Testis (tissue), 3 donors: ENCODE data around the gene SRGAP1. TPM values are rescaled to one million over a fixed set of nuclear protein-coding genes. Genes with fewer than 3 reads are reported as not detected.

Experiments
- DNase-seq: peaks from one replicate; pipeline ENCODE4 v3.0.0-alpha.2; 2019
- H3K27ac ChIP-seq, 2 donors: fragments of 200-600 bp; sonication (generic); one replicate each; pipeline ENCODE4 v1.5.1; 2019
- H3K27me3 ChIP-seq: fragments of 200-600 bp; sonication (generic); one replicate; pipeline ENCODE4 v1.5.1; 2019
- H3K36me3 ChIP-seq: fragments of 200-600 bp; sonication (generic); one replicate; pipeline ENCODE4 v1.5.1; 2017; ENCODE audit warnings: low read depth; ENCODE audit errors: missing control alignments
- H3K4me1 ChIP-seq: fragments of 200-600 bp; sonication (generic); one replicate; pipeline ENCODE4 v1.5.1; 2019
- H3K4me3 ChIP-seq, 2 donors: fragments of 200-600 bp; sonication (generic); one replicate each; pipeline ENCODE4 v1.5.1; 2017 to 2019
- H3K9me3 ChIP-seq: fragments of 200-600 bp; sonication (generic); one replicate; pipeline ENCODE4 v1.5.1; 2017
- POLR2A ChIP-seq: fragments of 450-650 bp; IDR thresholded peaks from one replicate; pipeline ENCODE4 v1.6.1; 2017; ENCODE audit warnings: antibody characterized with exemption, mild to moderate bottlenecking, moderate library complexity
- WGBS, 2 donors: methylation state at CpG; one replicate each; pipeline ENCODE4 v1.1.5; 2018; 5-methylcytosine and 5-hydroxymethylcytosine counted together
- intact Hi-C: fragments of 100-400 bp; cut with DNase I; formaldehyde crosslinking; loops from one replicate; pipeline ENCODE4 v1.15.1; 2023; ENCODE audit warnings: low total_unique reads
- polyA plus RNA-seq: library from polyadenylated mRNA; stranded (reverse); fragments of 350-450 nt; fragmentation: Illumina TruSeq; extraction: RNeasy Lipid Tissue Mini Kit (QIAGEN cat#74804); gene quantifications from one replicate; pipeline ENCODE4 v1.2.3, GENCODE V29; 2014; ENCODE audit warnings: low read depth, low replicate concordance; ENCODE audit not compliant: insufficient read depth
- total RNA-seq, 2 donors: library from RNA; depleted of rRNA; stranded (reverse); fragments of >200 nt; gene quantifications; one replicate each; pipeline ENCODE4 v1.2.3, GENCODE V29; 2016
- TF ChIP-seq, protein P1 (sequence below), 3 experiments: fragments of 450-650 bp in 2 of 3; fragments of 200-600 bp in 1 of 3; sonication (generic) in 1 of 3; IDR thresholded peaks; one replicate each; pipeline ENCODE4 v1.5.1; 2016 to 2019; ENCODE audit warnings: antibody characterized with exemption in 3 of 3, mild to moderate bottlenecking in 2 of 3, moderate library complexity in 1 of 3

Gene SRGAP1
- total and polyA plus RNA-seq, 3 donors from 2014 or later, result 9.4 to 47.2 (median 26.9) TPM

DNA sequence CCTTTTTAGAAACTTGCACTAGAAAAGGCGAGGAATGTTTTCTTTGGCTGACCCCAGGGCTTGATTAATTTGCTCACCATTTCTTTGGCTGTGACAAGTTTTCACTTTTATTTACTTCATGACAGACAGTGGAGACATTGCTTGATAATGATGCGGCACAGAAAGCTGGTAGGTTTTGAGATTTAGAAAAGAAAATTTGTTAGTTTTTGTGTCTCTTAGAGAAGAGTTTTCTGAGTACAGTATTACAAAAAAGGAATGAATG is 18.4 kb downstream of the SRGAP1 start:
- TF ChIP-seq, protein P1, sequence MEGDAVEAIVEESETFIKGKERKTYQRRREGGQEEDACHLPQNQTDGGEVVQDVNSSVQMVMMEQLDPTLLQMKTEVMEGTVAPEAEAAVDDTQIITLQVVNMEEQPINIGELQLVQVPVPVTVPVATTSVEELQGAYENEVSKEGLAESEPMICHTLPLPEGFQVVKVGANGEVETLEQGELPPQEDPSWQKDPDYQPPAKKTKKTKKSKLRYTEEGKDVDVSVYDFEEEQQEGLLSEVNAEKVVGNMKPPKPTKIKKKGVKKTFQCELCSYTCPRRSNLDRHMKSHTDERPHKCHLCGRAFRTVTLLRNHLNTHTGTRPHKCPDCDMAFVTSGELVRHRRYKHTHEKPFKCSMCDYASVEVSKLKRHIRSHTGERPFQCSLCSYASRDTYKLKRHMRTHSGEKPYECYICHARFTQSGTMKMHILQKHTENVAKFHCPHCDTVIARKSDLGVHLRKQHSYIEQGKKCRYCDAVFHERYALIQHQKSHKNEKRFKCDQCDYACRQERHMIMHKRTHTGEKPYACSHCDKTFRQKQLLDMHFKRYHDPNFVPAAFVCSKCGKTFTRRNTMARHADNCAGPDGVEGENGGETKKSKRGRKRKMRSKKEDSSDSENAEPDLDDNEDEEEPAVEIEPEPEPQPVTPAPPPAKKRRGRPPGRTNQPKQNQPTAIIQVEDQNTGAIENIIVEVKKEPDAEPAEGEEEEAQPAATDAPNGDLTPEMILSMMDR (IDR thresholded peaks at IDR 0.05), result no peak
- TF ChIP-seq POLR2A, result no peak

GRCh38 chr12:63863658-63864453 is 19.4 kb downstream of the SRGAP1 start:
- Histone ChIP-seq H3K4me3 (no peak overlapping the region), H3K27me3 (no peaks in the 10 kb centered on the region), H3K27ac (no peak overlapping the region), H3K4me1 (no peaks in the 10 kb centered on the region), H3K36me3 (no peaks in the 10 kb centered on the region), H3K9me3 (no peaks in the 10 kb centered on the region)
- intact Hi-C loops, result no loop called here
- 81 to 89% methylated on average over 5 of the region's 5 CpGs for WGBS, 2 donors
- no peak for DNase-seq
- TF ChIP-seq, protein P1 (IDR thresholded peaks at IDR 0.05), result no peak
- no peak for TF ChIP-seq POLR2A

More for the DNA sequence above, 18.4 kb downstream of the SRGAP1 start:
- intact Hi-C loops, result no loop called here
- Histone ChIP-seq H3K27ac (no peak overlapping the region), H3K4me3 (no peak overlapping the region), H3K36me3 (no peaks in the 10 kb centered on the region), H3K27me3 (no peaks in the 10 kb centered on the region), H3K9me3 (no peaks in the 10 kb centered on the region), H3K4me1 (no peaks in the 10 kb centered on the region)
- DNase-seq, result no peak
- WGBS, 2 donors, result 79 to 80% methylated on average over 2 of the region's 2 CpGs

DNA sequence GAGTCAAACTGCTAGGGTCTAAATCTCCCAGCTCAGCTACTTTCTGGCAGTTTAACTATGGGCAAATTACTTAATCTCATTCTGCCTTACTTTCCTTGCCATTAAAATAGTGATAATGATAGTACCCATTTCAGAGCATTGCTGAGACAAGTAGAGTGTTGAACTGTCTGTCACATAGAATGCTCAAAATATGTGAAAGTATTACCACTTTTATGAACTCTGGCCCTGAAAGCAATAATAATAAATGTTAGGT is 19.9 kb downstream of the SRGAP1 start:
- H3K4me3 ChIP-seq, result no peak overlapping the region
- DNase-seq, result no peak
- no peak overlapping the region for H3K27ac ChIP-seq
- no peaks in the 10 kb centered on the region for H3K4me1 ChIP-seq
- H3K9me3 ChIP-seq, result no peaks in the 10 kb centered on the region
- no peaks in the 10 kb centered on the region for H3K27me3 ChIP-seq
- intact Hi-C loops, result no loop called here
- TF ChIP-seq, protein P1 (IDR thresholded peaks at IDR 0.05), result no peak
- no peak for TF ChIP-seq POLR2A
- H3K36me3 ChIP-seq, result no peaks in the 10 kb centered on the region

DNA sequence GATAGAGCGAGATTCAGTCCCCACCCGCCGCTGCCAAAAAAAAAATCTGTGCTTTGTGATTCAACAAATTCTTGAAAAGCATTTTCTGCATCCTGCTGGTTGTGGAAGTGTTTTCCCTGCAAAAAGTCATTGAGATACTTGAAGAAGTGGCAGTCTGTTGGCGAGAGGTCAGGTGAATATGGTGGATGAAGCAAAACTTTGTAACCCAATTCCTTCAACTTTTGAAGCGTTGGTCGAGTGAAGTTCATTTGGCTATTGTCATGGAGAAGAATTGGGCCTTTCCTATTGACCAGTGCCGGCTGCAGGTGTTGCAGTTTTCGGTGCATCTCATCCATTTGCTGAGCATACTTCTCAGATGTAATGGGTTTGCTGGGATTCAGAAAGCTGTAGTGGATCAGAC is 20.9 kb downstream of the SRGAP1 start:
- no peak for TF ChIP-seq POLR2A
- TF ChIP-seq, protein P1 (IDR thresholded peaks at IDR 0.05), result no peak
- H3K4me1 ChIP-seq, result peaks cover 8% of the 10 kb centered on the region
- no peaks in the 10 kb centered on the region for H3K9me3 ChIP-seq
- no peaks in the 10 kb centered on the region for H3K36me3 ChIP-seq
- 92 to 96% methylated on average over 8 of the region's 8 CpGs for WGBS, 2 donors
- DNase-seq, result no peak
- H3K4me3 ChIP-seq, result no peak overlapping the region
- H3K27ac ChIP-seq, result no peak overlapping the region
- intact Hi-C loops, result no loop called here
- no peaks in the 10 kb centered on the region for H3K27me3 ChIP-seq

DNA sequence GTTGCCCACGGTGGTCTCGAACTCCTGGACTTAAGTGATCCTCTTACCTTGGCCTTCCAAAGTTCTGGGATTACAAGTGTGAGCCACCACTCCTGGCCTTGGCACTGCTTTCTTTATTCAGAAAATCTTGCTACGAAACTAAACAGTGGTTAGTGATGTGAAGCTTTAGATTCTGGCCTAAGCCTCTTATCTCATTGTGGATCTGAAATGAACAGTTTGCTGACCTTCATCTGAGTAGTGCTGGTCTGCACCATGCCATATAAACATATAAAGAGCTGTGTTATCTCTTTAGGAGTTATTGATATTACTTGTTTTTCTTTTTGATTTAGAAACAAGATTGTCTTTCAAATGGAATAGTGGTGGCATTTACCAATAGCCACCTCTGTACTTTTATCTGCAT is 22.6 kb downstream of the SRGAP1 start:
- intact Hi-C loops, result no loop called here
- Histone ChIP-seq H3K36me3 (no peaks in the 10 kb centered on the region), H3K4me1 (peaks cover 8% of the 10 kb centered on the region), H3K9me3 (no peaks in the 10 kb centered on the region), H3K4me3 (no peak overlapping the region), H3K27ac (no peak overlapping the region), H3K27me3 (no peaks in the 10 kb centered on the region)
- TF ChIP-seq POLR2A, result no peak
- TF ChIP-seq, protein P1 (IDR thresholded peaks at IDR 0.05), result no peak
- no peak for DNase-seq
- WGBS, 2 donors, result 88 to 100% methylated on average over 3 of the region's 3 CpGs
